Parathyroid adenoma (tissue), 2 donors: ENCODE data around the gene ZFAND3.
"Not testable (repeated sequence)": the region's sequence is repeated elsewhere in the genome, so short reads cannot be mapped to it uniquely, and the experiment has no call there.

ENCODE experiments used
- H2AFZ ChIP-seq: fragments of 300-600 bp; sonication (generic); one replicate; pipeline ENCODE4 v1.7.0; 2017; ENCODE audit warnings: antibody characterized with exemption, mild to moderate bottlenecking
- H3K27ac ChIP-seq: fragments of 300-600 bp; sonication (generic); one replicate; pipeline ENCODE4 v1.7.0; 2017
- H3K27me3 ChIP-seq: fragments of 300-600 bp; sonication (generic); one replicate; pipeline ENCODE4 v1.7.0; 2017; ENCODE audit warnings: low read length; ENCODE audit not compliant: control insufficient read depth, insufficient read depth
- H3K36me3 ChIP-seq: fragments of 300-600 bp; sonication (generic); one replicate; pipeline ENCODE4 v1.7.0; 2017; ENCODE audit warnings: low read length; ENCODE audit not compliant: control insufficient read depth, insufficient read depth
- H3K4me1 ChIP-seq: fragments of 300-600 bp; sonication (generic); one replicate; pipeline ENCODE4 v1.7.0; 2017; ENCODE audit warnings: control low read depth
- H3K4me2 ChIP-seq: fragments of 300-600 bp; sonication (generic); one replicate; pipeline ENCODE4 v1.7.0; 2017; ENCODE audit warnings: low read length
- H3K4me3 ChIP-seq: fragments of 300-600 bp; sonication (generic); one replicate; pipeline ENCODE4 v1.7.0; 2017; ENCODE audit warnings: low read depth, low read length
- H3K79me2 ChIP-seq: fragments of 300-600 bp; sonication (generic); one replicate; pipeline ENCODE4 v1.7.0; 2017; ENCODE audit warnings: control low read depth
- H3K9ac ChIP-seq: fragments of 300-600 bp; sonication (generic); one replicate; pipeline ENCODE4 v1.7.0; 2017; ENCODE audit warnings: mild to moderate bottlenecking
- H3K9me3 ChIP-seq: fragments of 300-600 bp; sonication (generic); one replicate; pipeline ENCODE4 v1.7.0; 2017; ENCODE audit warnings: low read length; ENCODE audit not compliant: control insufficient read depth
- TF ChIP-seq, protein P1 (sequence below): fragments of 300-600 bp; sonication (generic); IDR thresholded peaks from one replicate; pipeline ENCODE4 v1.7.0; 2017; ENCODE audit warnings: antibody characterized with exemption, mild to moderate bottlenecking
- donor health status: primary hyperparathyroidism.

Gene ZFAND3

DNA sequence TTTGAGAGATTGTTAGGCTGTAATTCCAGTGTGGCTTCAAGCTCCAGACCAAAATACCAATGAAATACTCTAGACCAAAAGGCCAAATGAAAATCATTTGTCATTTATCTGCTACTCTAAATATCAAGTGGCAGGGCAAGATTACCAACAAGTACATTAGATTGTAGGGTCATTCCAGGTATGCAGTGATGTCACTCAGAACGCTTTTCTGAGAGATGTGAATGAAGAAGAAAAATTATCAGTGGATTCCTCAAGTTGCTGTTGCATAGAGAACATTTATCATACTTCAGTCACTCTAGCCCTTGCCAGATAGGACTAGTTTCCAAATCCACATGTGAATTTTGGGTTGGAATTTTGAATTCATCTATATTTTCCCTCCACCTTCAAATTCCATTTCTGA is 65.0 kb downstream of the ZFAND3 start:
- Histone ChIP-seq H3K79me2 (peaks cover 46% of the 10 kb centered on the region), H3K4me3 (no peak overlapping the region), H3K4me1 (no peaks in the 10 kb centered on the region), H3K9me3 (no peaks in the 10 kb centered on the region), H3K27ac (no peak overlapping the region), H2AFZ (no peak overlapping the region), H3K9ac (no peak overlapping the region), H3K4me2 (no peak overlapping the region), H3K27me3 (no peaks in the 10 kb centered on the region), H3K36me3 (no peaks in the 10 kb centered on the region)
- TF ChIP-seq, protein P1, sequence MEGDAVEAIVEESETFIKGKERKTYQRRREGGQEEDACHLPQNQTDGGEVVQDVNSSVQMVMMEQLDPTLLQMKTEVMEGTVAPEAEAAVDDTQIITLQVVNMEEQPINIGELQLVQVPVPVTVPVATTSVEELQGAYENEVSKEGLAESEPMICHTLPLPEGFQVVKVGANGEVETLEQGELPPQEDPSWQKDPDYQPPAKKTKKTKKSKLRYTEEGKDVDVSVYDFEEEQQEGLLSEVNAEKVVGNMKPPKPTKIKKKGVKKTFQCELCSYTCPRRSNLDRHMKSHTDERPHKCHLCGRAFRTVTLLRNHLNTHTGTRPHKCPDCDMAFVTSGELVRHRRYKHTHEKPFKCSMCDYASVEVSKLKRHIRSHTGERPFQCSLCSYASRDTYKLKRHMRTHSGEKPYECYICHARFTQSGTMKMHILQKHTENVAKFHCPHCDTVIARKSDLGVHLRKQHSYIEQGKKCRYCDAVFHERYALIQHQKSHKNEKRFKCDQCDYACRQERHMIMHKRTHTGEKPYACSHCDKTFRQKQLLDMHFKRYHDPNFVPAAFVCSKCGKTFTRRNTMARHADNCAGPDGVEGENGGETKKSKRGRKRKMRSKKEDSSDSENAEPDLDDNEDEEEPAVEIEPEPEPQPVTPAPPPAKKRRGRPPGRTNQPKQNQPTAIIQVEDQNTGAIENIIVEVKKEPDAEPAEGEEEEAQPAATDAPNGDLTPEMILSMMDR: no peak

DNA sequence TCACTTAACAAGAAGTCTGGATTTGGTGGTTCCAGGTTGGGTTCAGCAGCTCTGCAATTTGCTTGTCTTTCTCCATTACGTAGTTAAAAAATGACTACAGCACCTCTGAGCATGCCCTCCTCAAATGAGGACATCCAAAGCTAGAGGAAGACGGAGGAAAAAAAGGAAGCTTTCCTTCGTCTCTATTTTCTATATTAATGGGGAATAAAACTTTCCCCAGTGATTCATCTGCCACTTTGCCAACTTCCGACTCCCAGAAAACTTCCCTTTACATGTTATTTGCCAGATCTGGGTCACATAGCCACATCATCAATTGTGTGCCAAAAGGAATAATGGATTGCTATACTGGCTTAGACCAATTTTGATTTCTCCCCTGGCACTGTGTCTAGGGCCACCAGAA is 69.5 kb downstream of the ZFAND3 start:
- H3K27me3 ChIP-seq: no peaks in the 10 kb centered on the region
- H3K79me2 ChIP-seq: peaks cover 28% of the 10 kb centered on the region
- no peak overlapping the region for H3K9ac ChIP-seq
- no peak overlapping the region for H3K4me3 ChIP-seq
- no peaks in the 10 kb centered on the region for H3K9me3 ChIP-seq
- no peak overlapping the region for H3K27ac ChIP-seq
- no peaks in the 10 kb centered on the region for H3K36me3 ChIP-seq
- no peak overlapping the region for H3K4me2 ChIP-seq
- no peak overlapping the region for H2AFZ ChIP-seq
- TF ChIP-seq, protein P1: no peak
- no peaks in the 10 kb centered on the region for H3K4me1 ChIP-seq

DNA sequence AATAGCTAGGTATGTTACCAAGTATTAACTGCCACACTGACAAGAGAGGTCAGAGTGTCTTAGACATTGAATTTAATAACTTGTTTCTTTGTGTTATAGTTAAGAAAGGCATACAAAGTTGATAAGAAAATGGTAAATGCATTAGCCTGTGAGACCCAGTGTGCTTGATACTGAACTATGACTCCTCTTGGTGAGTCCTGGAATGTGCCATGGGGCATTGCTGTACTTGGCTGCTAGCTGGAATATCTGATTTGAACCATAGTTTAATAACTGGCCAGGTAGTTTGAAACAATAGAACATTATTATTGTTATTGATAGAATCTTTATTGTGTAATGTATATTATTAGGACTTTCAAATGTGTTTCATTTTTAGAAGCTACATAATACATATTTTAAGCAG is 70.0 kb downstream of the ZFAND3 start:
- Histone ChIP-seq H3K9ac (no peak overlapping the region), H3K4me2 (no peak overlapping the region), H3K4me3 (no peak overlapping the region), H2AFZ (no peak overlapping the region), H3K27ac (no peak overlapping the region), H3K9me3 (no peaks in the 10 kb centered on the region), H3K36me3 (no peaks in the 10 kb centered on the region), H3K79me2 (peaks cover 26% of the 10 kb centered on the region), H3K4me1 (no peaks in the 10 kb centered on the region), H3K27me3 (no peaks in the 10 kb centered on the region)
- TF ChIP-seq, protein P1: no peak

DNA sequence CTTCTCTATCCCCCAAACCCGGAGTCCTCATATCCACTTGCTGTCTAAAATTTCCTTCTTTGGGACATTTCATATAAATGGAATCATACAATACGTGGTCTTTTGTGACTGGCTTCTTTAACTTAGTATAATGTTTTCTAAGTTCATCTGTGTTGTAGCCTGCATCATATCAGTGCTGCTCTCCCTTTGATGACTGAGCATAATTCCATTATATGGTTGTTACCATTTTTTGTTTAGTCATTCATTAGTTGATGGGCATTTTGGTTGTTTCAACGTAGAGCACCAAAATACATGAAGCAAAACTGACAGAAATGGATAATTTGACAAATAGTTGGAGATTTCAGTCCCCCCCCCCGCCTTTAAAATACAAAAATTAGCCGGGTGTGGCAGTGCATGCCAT is 71.5 kb downstream of the ZFAND3 start:
- Histone ChIP-seq H2AFZ (no peak overlapping the region), H3K9ac (no peak overlapping the region), H3K79me2 (peaks cover 15% of the 10 kb centered on the region), H3K4me1 (peaks cover 3% of the 10 kb centered on the region), H3K4me2 (no peak overlapping the region), H3K9me3 (no peaks in the 10 kb centered on the region), H3K27ac (no peak overlapping the region), H3K4me3 (no peak overlapping the region), H3K36me3 (no peaks in the 10 kb centered on the region), H3K27me3 (no peaks in the 10 kb centered on the region)
- TF ChIP-seq, protein P1: no peak

DNA sequence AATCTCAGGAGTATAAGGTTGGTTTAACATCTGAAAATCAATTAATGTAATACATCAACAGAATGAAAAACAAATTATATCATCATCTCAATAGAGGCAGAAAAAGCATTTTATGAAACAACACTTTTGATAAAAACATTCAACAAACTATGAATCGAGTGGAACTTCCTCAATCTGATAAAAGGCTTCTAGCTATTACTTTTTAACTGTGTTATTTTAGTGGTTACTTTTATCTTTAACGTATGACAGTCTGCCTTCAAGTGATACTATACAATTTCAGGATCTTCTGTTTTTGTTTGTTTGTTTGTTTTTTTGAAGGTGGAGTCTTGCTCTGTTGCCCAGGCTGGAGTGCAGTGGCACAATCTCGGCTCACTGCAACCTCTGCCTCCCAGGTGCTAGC is 73.7 kb downstream of the ZFAND3 start:
- Histone ChIP-seq H3K27ac (no peak overlapping the region), H3K79me2 (peaks cover 16% of the 10 kb centered on the region), H3K9me3 (no peaks in the 10 kb centered on the region), H3K36me3 (no peaks in the 10 kb centered on the region), H3K4me1 (peaks cover 5% of the 10 kb centered on the region), H2AFZ (no peak overlapping the region), H3K4me3 (no peak overlapping the region), H3K4me2 (no peak overlapping the region), H3K27me3 (no peaks in the 10 kb centered on the region), H3K9ac (no peak overlapping the region)
- TF ChIP-seq, protein P1: no peak

DNA sequence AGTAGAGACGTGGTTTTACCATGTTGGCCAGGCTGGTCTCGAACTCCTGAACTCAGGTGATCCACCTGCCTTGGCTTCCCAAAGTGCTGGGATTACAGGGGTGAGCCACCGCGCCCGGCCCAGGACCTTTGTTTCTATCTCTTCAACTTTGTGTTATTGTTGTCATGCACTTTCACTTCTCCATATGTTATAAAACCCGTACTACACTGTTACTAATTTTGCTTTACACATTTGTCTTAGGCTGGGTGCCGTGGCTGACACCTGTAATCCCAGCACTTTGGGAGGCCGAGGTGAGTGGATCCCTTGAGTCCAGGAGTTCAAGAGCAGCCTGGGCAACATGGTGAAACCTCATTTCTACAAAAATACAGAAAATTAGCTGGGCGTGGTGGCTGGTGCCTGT is 74.2 kb downstream of the ZFAND3 start:
- not testable (repeated sequence) for H3K4me1 ChIP-seq, H3K9ac ChIP-seq, H3K4me2 ChIP-seq, H3K27me3 ChIP-seq, H3K4me3 ChIP-seq, H2AFZ ChIP-seq, H3K27ac ChIP-seq, H3K9me3 ChIP-seq, H3K36me3 ChIP-seq
- peaks cover 18% of the 10 kb centered on the region for H3K79me2 ChIP-seq
